NT2/D1 (cell line): ENCODE measurements around the gene LCTL.

ENCODE experiments used
- SUZ12 ChIP-seq: IDR thresholded peaks from 2 replicates; pipeline ENCODE4 v1.6.1; 2011; ENCODE audit not compliant: insufficient read length, insufficient read depth; ENCODE audit errors: extremely low read depth
- YY1 ChIP-seq: IDR thresholded peaks from 2 replicates; pipeline ENCODE4 v1.6.1; 2011; ENCODE audit not compliant: insufficient read length, insufficient read depth
- ZNF274 ChIP-seq: IDR thresholded peaks from 2 replicates; pipeline ENCODE4 v1.6.1; 2011; ENCODE audit warnings: mild to moderate bottlenecking, low read depth, low read length

- TF ChIP-seq YY1, result no peak
- TF ChIP-seq ZNF274, result no peak
- TF ChIP-seq SUZ12, result no peak
Measured at GRCh38 chr15:66594344-66594743, 28.5 kb upstream of the LCTL start.
